Adrenal gland (tissue), 5 donors: ENCODE data around the gene CDH12.

Experiments
- POLR2A ChIP-seq, 2 donors: fragments of 450-650 bp; IDR thresholded peaks; one replicate each; pipeline ENCODE4 v1.6.1; 2017; ENCODE audit warnings: antibody characterized with exemption in 2 of 2, mild to moderate bottlenecking in 2 of 2, moderate library complexity in 1 of 2
- TF ChIP-seq, protein P1 (sequence below), 6 experiments: fragments of 450-650 bp in 4 of 6; fragments of 200-600 bp in 2 of 6; sonication (generic) in 1 of 6; IDR thresholded peaks; 1 replicate in 5 of 6; 2 replicates in 1 of 6; pipeline versions ENCODE4 v1.5.1 to v1.8.0; 2016 to 2021; ENCODE audit warnings: antibody characterized with exemption in 6 of 6, mild to moderate bottlenecking in 2 of 6, moderate library complexity in 1 of 6
- donor health status: DM: no; HTN: no; CAD: no.

GRCh38 chr5:22837803-22838202, 15.3 kb downstream of the CDH12 start:
- TF ChIP-seq, protein P1, sequence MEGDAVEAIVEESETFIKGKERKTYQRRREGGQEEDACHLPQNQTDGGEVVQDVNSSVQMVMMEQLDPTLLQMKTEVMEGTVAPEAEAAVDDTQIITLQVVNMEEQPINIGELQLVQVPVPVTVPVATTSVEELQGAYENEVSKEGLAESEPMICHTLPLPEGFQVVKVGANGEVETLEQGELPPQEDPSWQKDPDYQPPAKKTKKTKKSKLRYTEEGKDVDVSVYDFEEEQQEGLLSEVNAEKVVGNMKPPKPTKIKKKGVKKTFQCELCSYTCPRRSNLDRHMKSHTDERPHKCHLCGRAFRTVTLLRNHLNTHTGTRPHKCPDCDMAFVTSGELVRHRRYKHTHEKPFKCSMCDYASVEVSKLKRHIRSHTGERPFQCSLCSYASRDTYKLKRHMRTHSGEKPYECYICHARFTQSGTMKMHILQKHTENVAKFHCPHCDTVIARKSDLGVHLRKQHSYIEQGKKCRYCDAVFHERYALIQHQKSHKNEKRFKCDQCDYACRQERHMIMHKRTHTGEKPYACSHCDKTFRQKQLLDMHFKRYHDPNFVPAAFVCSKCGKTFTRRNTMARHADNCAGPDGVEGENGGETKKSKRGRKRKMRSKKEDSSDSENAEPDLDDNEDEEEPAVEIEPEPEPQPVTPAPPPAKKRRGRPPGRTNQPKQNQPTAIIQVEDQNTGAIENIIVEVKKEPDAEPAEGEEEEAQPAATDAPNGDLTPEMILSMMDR (IDR thresholded peaks at IDR 0.05) = no peak
- no peak for TF ChIP-seq POLR2A (IDR thresholded peaks at IDR 0.05)
